ENCODE results near the gene HCFC1R1.

Gene HCFC1R1

DNA sequence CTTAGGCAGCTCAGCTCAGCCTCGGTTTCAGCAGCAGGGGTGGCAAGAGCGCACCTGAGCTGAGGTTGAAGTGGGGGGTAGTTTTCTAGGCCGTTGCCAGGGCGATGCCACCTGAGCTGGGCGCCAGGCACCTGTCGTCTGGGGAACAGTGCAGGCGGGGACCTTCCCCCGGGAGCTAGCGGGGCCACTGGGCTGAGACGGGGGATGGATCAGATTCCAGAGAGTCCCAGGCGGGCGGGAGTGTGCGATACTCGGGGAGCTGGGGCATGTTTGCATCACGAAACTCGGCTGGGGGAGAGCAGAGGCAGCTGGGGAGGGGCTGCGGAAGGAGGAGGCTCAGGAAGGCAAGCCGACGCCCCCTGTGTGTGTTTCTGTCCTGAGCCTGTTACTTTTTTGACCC is 11.5 kb downstream of the HCFC1R1 start:
- FAIRE-seq (no peak), DNase-seq (ENCODE audit: insufficient read length) (no peak)
- no peak for TF ChIP-seq POLR2AphosphoS5 (IDR thresholded peaks at IDR 0.05; ENCODE audit: low read depth, low read length)
- no peak for TF ChIP-seq TAF1 (IDR thresholded peaks at IDR 0.05; ENCODE audit: borderline replicate concordance, low read depth, low read length)
- no peak for TF ChIP-seq POLR2A (IDR thresholded peaks at IDR 0.05; ENCODE audit: low read depth, low read length)

DNA sequence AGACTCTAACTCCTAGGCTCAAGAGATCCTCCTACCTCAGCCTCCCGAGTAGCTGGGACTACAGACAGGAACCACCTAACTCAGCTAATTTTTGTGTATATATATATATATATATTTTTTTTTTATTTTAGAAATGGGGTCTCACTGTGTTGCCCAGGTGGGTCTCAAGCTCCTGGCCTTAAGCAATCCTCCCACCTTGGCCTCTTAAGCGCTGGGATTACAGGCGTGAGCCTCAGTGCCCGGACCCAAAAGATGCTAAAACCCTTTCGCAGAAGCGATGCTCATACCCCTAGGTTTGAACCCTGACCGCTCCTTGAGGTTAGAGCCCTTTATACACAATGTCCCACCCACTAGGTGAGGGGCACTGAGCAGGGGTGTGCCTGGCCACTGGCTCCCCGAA is 13.2 kb downstream of the HCFC1R1 start:
- DNase-seq (ENCODE audit: insufficient read length) (no peak), FAIRE-seq (no peak)
- TF ChIP-seq POLR2AphosphoS5 (IDR thresholded peaks at IDR 0.05; ENCODE audit: low read depth, low read length) = no peak
- TF ChIP-seq TAF1 (IDR thresholded peaks at IDR 0.05; ENCODE audit: borderline replicate concordance, low read depth, low read length) = no peak
- TF ChIP-seq POLR2A (IDR thresholded peaks at IDR 0.05; ENCODE audit: low read depth, low read length) = no peak

DNA sequence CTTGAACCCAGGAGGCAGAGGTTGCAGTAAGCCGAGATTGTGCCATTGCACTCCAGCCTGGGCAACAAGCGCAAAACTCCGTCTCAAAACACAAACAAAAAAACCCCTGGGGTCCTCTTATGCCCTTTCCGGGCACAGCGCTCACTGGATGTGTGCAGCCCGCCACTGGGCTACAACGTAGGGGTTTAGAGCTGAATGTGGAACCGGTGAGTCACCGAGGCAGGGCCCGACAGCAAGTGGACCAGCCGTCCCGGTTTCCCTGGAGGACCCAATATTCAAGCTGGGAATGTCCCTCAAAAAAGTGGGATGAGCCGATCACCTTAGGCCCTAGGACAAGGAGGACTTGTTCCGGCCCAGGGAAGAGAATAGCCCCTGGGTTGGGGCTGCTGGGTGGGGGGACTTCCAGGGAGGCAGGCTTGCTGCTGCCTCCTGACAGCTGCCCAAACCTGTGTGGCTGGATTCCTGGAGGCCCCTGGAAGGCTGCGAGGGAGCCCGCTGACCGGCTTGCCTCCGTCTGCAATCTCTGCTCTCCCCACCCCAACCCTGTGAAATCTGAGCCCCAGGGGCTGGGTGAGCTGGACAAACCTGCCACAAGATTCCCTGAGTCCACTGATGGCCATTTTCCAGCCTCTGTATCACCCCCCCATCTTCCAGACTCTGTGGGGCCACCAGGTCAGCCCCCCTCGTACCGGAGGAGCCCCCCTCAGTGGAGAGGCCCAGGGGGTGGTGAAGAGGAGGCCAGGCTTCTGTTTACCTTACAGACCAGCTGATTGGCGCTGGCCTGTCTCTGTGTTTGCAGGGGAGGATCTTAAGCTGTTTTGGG is 14.0 kb downstream of the HCFC1R1 start:
- TF ChIP-seq POLR2AphosphoS5 (IDR thresholded peaks at IDR 0.05; ENCODE audit: low read depth, low read length) (no peak), TAF1 (IDR thresholded peaks at IDR 0.05; ENCODE audit: borderline replicate concordance, low read depth, low read length) (no peak), POLR2A (IDR thresholded peaks at IDR 0.05; ENCODE audit: low read depth, low read length) (no peak)
- DNase-seq (ENCODE audit: insufficient read length) = no peak
- FAIRE-seq = no peak

DNA sequence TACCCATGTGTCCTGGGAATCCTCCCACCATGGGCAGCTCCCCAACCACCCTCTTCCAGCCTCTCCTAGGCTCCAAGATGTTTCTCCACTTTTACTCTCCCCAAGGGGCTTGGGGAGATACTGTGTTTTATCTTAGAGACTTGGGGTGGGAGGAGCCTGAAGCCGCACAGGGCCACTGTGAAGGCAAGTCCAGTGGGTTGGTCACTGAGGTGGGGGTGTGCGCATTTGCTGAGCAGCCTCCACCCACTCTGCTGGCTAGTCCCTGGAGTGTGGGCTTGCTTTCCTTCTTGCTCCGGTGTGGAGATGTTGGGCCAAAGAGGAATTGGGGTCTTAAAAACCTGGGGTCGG is 15.1 kb downstream of the HCFC1R1 start:
- FAIRE-seq (no peak), DNase-seq (ENCODE audit: insufficient read length) (no peak)
- TF ChIP-seq TAF1 (IDR thresholded peaks at IDR 0.05; ENCODE audit: borderline replicate concordance, low read depth, low read length) (no peak), POLR2AphosphoS5 (IDR thresholded peaks at IDR 0.05; ENCODE audit: low read depth, low read length) (no peak), POLR2A (IDR thresholded peaks at IDR 0.05; ENCODE audit: low read depth, low read length) (no peak)

DNA sequence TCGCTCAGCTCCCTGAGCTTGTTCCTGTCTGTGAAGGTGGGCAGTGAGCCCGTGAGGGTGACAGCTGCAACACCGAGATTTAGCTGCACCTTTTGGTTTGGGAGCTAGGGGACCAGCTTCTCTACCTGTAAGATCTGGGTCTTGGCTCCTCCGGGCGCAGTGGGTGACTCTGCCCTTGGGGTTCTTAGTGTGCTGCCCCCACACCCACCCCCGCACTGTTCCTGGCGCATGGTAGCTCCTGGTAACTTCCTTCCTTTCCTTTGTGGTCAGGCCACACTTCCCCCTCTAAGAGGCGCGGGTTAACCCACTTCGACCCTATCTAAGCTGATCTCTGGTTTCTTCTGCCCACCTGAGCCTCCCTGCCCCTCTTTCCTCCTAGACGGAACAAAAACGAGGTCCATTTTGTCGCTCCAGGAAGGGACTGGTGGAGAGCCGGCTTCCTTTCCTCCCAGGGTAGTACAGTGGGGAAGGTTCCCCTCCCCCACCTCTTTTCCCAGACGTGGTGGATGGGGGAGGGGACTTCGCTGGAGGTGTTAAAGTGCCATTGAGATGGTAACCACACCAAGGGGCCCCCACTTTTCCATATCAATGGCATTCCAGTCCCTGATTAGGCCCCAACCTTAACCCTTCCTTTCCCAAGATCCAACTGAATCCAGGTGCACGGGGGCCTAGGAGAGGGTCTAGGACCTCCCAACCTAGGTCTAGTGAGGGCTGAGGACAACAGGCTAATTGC is 15.6 kb downstream of the HCFC1R1 start:
- TF ChIP-seq POLR2A (IDR thresholded peaks at IDR 0.05; ENCODE audit: low read depth, low read length) (no peak), TAF1 (IDR thresholded peaks at IDR 0.05; ENCODE audit: borderline replicate concordance, low read depth, low read length) (no peak)
- DNase-seq (ENCODE audit: insufficient read length) (no peak), FAIRE-seq (no peak)

DNA sequence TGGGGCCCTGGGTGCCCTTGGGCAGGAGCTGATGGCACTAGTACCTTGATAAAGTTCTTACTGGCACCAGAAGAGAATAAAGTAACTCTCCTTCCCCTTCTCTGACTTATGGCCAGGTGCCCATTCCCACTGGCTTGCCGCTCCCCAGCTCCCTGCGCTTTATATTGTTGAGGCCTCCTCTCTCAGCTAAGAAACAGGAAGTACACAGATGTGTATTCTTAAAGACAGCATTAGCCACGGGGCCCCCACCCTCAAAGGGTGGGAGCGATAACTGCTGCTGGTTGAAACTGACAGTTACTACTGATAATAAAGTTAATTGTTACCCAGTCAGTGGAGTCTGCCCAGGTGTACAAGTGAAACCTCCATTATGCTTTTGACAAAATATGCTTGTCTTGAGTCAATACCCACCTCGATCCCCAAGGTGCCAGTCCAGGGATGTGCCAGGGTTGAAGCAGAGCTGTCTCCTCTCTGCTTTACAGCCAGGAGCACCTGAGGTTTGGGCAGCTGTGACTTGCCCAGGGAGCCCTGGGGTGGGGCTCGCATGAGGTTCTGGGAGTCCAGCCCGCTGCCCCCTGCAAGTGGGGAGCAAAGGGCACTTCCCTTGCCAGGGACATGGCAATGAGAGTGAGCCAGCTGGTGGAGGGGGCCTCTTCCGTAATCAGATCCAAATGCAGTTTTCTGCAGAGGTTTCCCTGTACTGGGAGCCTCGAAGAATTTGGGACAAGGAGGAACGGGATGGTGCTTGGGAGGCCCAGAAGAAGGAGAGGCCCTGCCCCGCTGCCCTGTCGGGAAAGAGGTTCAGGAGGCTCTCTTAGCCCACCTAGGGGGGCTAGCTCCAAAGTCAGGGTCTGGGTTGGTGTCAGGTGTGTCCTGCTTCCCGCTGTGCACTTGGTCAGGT is 16.4 kb downstream of the HCFC1R1 start:
- FAIRE-seq = peak; percentile 50
- TF ChIP-seq POLR2AphosphoS5 (IDR thresholded peaks at IDR 0.05; ENCODE audit: low read depth, low read length) (no peak), TAF1 (IDR thresholded peaks at IDR 0.05; ENCODE audit: borderline replicate concordance, low read depth, low read length) (no peak), POLR2A (IDR thresholded peaks at IDR 0.05; ENCODE audit: low read depth, low read length) (no peak)
- DNase-seq (ENCODE audit: insufficient read length) = no peak

DNA sequence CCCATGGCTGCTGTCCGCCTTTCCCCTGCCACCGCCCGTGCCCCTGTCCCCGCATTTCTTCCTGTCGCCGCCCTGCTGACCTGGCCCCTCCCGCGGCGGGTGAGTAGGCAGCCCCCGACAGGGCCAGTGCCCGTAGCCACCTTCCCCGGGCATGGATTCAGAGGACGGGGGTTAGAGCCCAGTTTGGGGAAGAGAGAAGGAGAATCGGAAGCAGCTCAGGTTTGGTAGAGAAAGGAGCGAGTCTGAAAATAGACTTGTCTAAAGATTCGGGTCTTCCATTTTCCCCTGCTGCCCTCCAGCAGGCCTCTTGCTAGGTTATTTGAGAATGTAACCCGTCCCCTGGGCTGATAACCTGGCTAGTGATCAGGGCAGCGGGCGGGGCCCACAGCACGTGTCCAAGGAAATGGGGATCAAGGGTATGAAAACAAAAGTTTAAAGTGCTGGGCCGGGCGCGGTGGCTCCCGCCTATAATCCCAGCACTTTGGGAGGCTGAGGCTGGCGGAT is 18.9 kb downstream of the HCFC1R1 start:
- DNase-seq (ENCODE audit: insufficient read length) (no peak), FAIRE-seq (no peak)
- no peak for TF ChIP-seq POLR2A (IDR thresholded peaks at IDR 0.05; ENCODE audit: low read depth, low read length)
- TF ChIP-seq POLR2AphosphoS5 (IDR thresholded peaks at IDR 0.05; ENCODE audit: low read depth, low read length) = no peak
- TF ChIP-seq TAF1 (IDR thresholded peaks at IDR 0.05; ENCODE audit: borderline replicate concordance, low read depth, low read length) = no peak

DNA sequence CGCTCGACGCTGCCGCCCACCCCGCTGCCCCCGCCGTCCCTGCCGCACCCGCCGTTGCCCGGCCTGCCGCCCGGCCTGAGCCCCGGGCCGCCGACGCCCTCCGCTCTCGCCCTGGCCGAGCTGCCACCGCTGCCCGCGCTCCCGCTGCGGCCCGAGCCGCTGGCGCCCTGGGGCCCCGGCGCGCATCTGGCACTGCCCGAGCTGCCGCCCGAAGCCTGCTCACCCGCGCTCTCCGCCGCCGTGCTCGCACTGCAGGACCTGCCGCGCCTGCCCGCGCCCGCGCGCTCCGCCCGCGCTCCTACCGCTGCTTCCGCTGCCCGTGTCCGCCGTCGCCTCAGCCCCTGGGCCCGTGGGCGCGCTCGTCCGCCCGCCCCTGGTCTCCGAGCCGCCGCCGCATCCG is 19.4 kb downstream of the HCFC1R1 start:
- TF ChIP-seq TAF1 (IDR thresholded peaks at IDR 0.05; ENCODE audit: borderline replicate concordance, low read depth, low read length) (no peak), POLR2A (IDR thresholded peaks at IDR 0.05; ENCODE audit: low read depth, low read length) (no peak), POLR2AphosphoS5 (IDR thresholded peaks at IDR 0.05; ENCODE audit: low read depth, low read length) (no peak)
- DNase-seq (ENCODE audit: insufficient read length) (no peak), FAIRE-seq (no peak)

DNA sequence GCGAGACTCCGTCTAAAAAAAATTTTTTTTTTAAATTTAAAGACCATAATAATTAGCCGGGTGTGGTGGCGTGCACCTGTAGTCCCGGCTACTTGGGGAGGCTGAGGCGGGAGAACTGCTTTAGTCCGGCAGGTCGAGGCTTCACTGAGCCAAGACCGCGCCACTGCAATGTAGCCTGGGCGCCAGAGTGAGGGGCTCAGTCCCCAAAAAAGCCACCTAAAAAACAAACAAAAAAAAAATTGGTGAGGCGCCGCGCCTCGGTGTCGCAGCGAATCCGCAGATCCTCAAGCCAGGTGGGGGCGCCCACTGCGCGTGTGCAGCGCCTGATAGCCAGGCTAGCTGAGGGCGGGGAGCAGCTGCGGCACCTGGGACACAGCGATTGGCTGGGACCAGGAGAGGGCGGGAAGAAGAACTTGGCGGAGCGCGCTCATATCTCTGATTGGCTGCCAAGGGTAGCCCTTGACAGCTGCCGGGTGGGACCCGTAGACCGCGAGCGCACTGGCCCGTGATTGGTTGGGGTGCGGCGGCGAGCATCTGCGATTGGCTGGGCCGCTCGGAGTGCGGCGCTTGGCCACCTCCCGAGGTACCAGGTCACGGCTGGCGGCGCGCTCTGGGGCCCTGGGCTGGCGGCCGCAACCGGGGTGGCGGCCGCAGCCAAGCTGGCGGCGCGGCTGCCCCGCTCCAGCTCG is 20.0 kb downstream of the HCFC1R1 start:
- DNase-seq (ENCODE audit: insufficient read length) = peak; percentile 100
- FAIRE-seq = peak; percentile 99
- no peak for TF ChIP-seq TAF1 (IDR thresholded peaks at IDR 0.05; ENCODE audit: borderline replicate concordance, low read depth, low read length)
- no peak for TF ChIP-seq POLR2A (IDR thresholded peaks at IDR 0.05; ENCODE audit: low read depth, low read length)
- TF ChIP-seq POLR2AphosphoS5 (IDR thresholded peaks at IDR 0.05; ENCODE audit: low read depth, low read length) = no peak

DNA sequence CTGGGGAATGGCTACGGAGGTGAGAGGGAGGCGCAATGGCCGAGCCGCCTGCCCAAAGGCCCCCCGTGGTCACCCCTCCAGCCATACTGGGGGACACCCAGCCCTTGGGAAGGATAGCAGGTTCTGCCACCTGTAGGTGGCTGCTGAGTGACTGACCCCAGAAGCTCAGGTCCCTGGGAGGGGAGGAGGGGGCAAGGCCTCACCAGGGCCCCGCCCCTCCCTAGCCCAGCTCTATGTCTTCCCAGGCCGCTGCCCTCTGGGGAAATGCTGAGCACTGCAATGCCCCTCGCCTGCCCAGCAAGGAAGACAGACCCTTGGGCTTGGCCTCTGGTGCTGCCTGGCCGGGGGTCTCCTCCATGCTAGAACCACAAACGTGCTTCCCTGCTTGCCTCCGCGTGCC is 22.4 kb downstream of the HCFC1R1 start:
- DNase-seq (ENCODE audit: insufficient read length) = no peak
- FAIRE-seq = no peak
- TF ChIP-seq POLR2A (IDR thresholded peaks at IDR 0.05; ENCODE audit: low read depth, low read length) (no peak), TAF1 (IDR thresholded peaks at IDR 0.05; ENCODE audit: borderline replicate concordance, low read depth, low read length) (no peak), POLR2AphosphoS5 (IDR thresholded peaks at IDR 0.05; ENCODE audit: low read depth, low read length) (no peak)

Data from GM12892 (cell line).